Tracheal epithelial cell (primary cell): ENCODE data around the gene ZNF559. TPM values are rescaled to one million over a fixed set of nuclear protein-coding genes. Genes with fewer than 3 reads are reported as not detected.

ENCODE experiments used
- total RNA-seq: library from RNA; depleted of rRNA; stranded (reverse); fragments of >200 nt; gene quantifications from 2 replicates; pipeline ENCODE4 v1.2.1, GENCODE V29; 2014

ZNF559 gene
- total RNA-seq = 7.2 and 13.0 TPM in 2 replicates

GRCh38 chr19:9323919-9324583, at the start of gene ZNF559:
TSS of gene ZNF559 (plus strand) at chr19:9324179. CDS start at chr19:9338550, 14,371 bp downstream.

DNA sequence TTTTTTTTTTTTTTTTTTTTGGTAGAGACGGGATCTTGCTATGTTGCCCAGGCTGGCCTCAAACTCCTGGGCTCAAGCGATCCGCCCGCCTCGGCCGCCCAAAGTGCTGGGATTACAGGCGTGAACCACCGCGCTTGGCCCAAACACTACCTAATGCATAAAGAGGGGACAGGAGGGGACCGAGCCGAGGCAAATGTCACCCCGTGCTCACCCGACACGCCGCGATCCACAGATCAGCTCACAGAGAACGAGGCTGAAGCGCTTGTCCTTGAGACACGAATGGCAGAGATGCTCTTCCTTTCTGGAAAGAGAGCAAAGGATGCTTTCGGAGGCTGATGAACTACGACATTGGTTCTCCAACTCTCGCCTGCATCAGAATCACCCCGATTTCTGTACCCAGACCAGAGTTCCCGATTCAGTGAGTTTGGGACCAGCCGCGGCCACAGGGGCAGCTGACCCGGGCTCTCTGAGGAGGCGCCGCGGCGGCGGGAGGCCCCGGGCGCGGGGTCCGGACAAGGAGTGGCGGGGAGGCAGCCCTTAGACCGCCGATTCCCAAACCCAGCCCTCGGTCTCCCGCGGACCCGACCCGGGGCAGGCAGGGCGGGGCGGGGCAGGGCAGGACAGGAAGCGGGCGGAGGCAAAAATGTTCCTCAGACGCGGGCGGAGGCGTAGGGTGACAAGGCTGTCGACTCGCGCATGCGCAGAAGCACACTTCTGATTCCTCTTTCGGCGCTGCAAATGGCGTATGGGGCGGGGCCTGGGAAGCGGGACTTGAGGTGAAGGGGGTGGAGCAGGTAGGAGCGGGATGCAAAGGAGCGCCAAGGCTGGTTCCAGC, 14.6 kb upstream of the ZNF559 start, which contains the start of gene ZNF699:
ZNF699 (minus strand) TSS at position 700 of the 835 bp plus-strand sequence. CDS start 4,719 bp downstream, outside the sequence.

GRCh38 chr19:9362905-9363304, 38.9 kb downstream of the ZNF559 start, which contains the start of gene ZNF177:
TSS of gene ZNF177 (plus strand) at chr19:9363013. CDS start at chr19:9378312, 15,299 bp downstream.

Other genes starting within 250 kb of the ZNF559 start
- gene OR1M1, start 237.1 kb upstream of the ZNF559 start, total RNA-seq = not detected in 2 replicates
- gene OR7G2, start 216.7 kb upstream of the ZNF559 start, total RNA-seq = not detected in 2 replicates
- not detected in 2 replicates for gene OR7G1, start 208.4 kb upstream of the ZNF559 start, total RNA-seq
- not detected in 2 replicates for gene OR7G3, start 197.2 kb upstream of the ZNF559 start, total RNA-seq
- gene ZNF317, start 183.8 kb upstream of the ZNF559 start, total RNA-seq = 11.3 and 13.2 TPM in 2 replicates
- not detected in 2 replicates for gene OR7D2, start 145.2 kb upstream of the ZNF559 start, total RNA-seq
- gene OR7D4, start 104.6 kb upstream of the ZNF559 start, total RNA-seq = not detected in 2 replicates
- gene OR7E24, start 73.2 kb upstream of the ZNF559 start, total RNA-seq = not detected in 2 replicates
- 11.3 and 18.8 TPM in 2 replicates for gene ZNF699, start 14.3 kb upstream of the ZNF559 start, total RNA-seq
- gene ZNF177, start 38.8 kb downstream of the ZNF559 start, total RNA-seq = 0.21 and 0.72 TPM in 2 replicates
- gene ZNF266, start 111.4 kb downstream of the ZNF559 start, total RNA-seq = 5.8 and 8.1 TPM in 2 replicates
- gene ZNF560, start 174.4 kb downstream of the ZNF559 start, total RNA-seq = 0.43 and 0.72 TPM in 2 replicates
- 15.2 and 17.3 TPM in 2 replicates for gene ZNF426, start 214.5 kb downstream of the ZNF559 start, total RNA-seq